ENCODE data around the gene TNS1. TPM values are rescaled to one million over a fixed set of nuclear protein-coding genes. Genes with fewer than 3 reads are reported as not detected.

Gene TNS1
- total RNA-seq, 1 donor from 2014 or later, result 219 TPM

DNA sequence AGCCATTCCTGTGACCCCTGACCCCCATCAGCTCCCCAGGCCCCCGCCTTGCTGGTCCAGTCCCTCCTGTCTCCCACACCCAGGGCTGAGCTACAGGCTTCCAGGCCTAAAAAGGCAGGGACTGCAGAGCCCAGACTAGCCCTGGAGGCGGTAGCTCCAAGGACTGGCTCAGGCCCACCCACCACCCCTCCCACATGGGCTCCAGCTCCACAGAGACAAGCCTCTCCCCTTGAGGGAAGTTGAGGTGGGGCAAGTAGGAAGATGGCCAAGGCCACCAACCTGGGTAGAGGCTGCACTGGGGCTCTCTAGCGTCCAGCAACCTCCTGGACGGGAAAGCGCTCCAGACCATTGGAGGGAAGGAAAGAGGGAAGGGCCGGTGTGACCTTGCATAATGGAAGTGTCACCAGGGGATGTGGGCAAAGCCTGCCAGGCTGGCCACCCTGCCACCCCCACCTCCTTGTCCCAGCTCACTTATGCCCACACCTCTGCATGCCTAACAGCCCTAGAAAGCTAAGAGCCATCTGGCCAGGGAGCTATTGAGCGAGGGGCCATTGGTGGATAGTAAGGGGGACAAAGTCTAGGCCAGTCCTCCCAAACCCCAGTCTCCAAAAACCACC is 63.1 kb downstream of the TNS1 start:
- Histone ChIP-seq H3K4me2 (ENCODE audit: low read length) (peak overlapping the region; percentile 99), H3K4me3 (ENCODE audit: insufficient read depth, low read depth, low read length) (no peak overlapping the region)
- peaks cover 51% of the 10 kb centered on the region for H3K4me1 Mint-ChIP-seq (ENCODE audit: low read depth, unreplicated experiment)

GRCh38 chr2:217939220-217939619 is 63.6 kb downstream of the TNS1 start:
- Histone ChIP-seq H3K4me3 (ENCODE audit: insufficient read depth, low read depth, low read length) (no peak overlapping the region), H2AFZ (ENCODE audit: low read depth, low read length) (no peak overlapping the region), H3K9me3 (ENCODE audit: insufficient read depth, low read depth, low read length) (no peaks in the 10 kb centered on the region), H4K20me1 (ENCODE audit: insufficient read depth, low read length) (peaks cover 40% of the 10 kb centered on the region), H3K27me3 (ENCODE audit: insufficient read depth, low read length) (no peaks in the 10 kb centered on the region), H3K9ac (ENCODE audit: low read length) (no peak overlapping the region), H3K27ac (ENCODE audit: low read depth, low read length) (no peak overlapping the region), H3K4me1 (ENCODE audit: insufficient read depth, low read length) (peaks cover 90% of the 10 kb centered on the region), H3K79me2 (ENCODE audit: insufficient read depth, low read length) (peaks cover 89% of the 10 kb centered on the region), H3K4me2 (ENCODE audit: low read length) (peak overlapping the region; percentile 19), H3K36me3 (ENCODE audit: insufficient read depth, low read length) (no peaks in the 10 kb centered on the region)
- FAIRE-seq, result no peak
- Mint-ChIP-seq H3K36me3 (ENCODE audit: low read depth, unreplicated experiment) (peaks cover 18% of the 10 kb centered on the region), H3K27ac (ENCODE audit: unreplicated experiment) (peak overlapping the region; percentile 41), H3K4me1 (ENCODE audit: low read depth, unreplicated experiment) (peaks cover 52% of the 10 kb centered on the region), H3K4me3 (ENCODE audit: unreplicated experiment) (peak overlapping the region; percentile 60), H3K27me3 (ENCODE audit: low read depth, unreplicated experiment) (no peaks in the 10 kb centered on the region), H3K9me3 (ENCODE audit: unreplicated experiment) (peaks cover 2% of the 10 kb centered on the region)
- no peak for TF ChIP-seq CTCF (IDR thresholded peaks at IDR 0.05; ENCODE audit: insufficient read depth, low read depth, low read length)
- TF ChIP-seq EZH2 (IDR thresholded peaks at IDR 0.05; ENCODE audit: insufficient read depth, low read length), result no peak
- no peak for DNase-seq (ENCODE audit: low read depth)

More for the DNA sequence above, 63.1 kb downstream of the TNS1 start:
- Mint-ChIP-seq H3K4me3 (ENCODE audit: unreplicated experiment) (peak overlapping the region; percentile 96), H3K27me3 (ENCODE audit: low read depth, unreplicated experiment) (no peaks in the 10 kb centered on the region), H3K9me3 (ENCODE audit: unreplicated experiment) (peaks cover 2% of the 10 kb centered on the region), H3K36me3 (ENCODE audit: low read depth, unreplicated experiment) (peaks cover 19% of the 10 kb centered on the region), H3K27ac (ENCODE audit: unreplicated experiment) (no peak overlapping the region)
- no peaks in the 10 kb centered on the region for H3K27me3 ChIP-seq (ENCODE audit: insufficient read depth, low read length)
- FAIRE-seq (no peak), DNase-seq (ENCODE audit: low read depth) (no peak)
- no peak overlapping the region for H3K27ac ChIP-seq (ENCODE audit: low read depth, low read length)
- no peak overlapping the region for H3K9ac ChIP-seq (ENCODE audit: low read length)
- H2AFZ ChIP-seq (ENCODE audit: low read depth, low read length), result no peak overlapping the region
- H3K79me2 ChIP-seq (ENCODE audit: insufficient read depth, low read length), result peaks cover 91% of the 10 kb centered on the region
- peaks cover 87% of the 10 kb centered on the region for H3K4me1 ChIP-seq (ENCODE audit: insufficient read depth, low read length)
- peaks cover 45% of the 10 kb centered on the region for H4K20me1 ChIP-seq (ENCODE audit: insufficient read depth, low read length)
- TF ChIP-seq CTCF (IDR thresholded peaks at IDR 0.05; ENCODE audit: insufficient read depth, low read depth, low read length) (no peak), EZH2 (IDR thresholded peaks at IDR 0.05; ENCODE audit: insufficient read depth, low read length) (no peak)
- H3K9me3 ChIP-seq (ENCODE audit: insufficient read depth, low read depth, low read length), result no peaks in the 10 kb centered on the region
- H3K36me3 ChIP-seq (ENCODE audit: insufficient read depth, low read length), result no peaks in the 10 kb centered on the region

DNA sequence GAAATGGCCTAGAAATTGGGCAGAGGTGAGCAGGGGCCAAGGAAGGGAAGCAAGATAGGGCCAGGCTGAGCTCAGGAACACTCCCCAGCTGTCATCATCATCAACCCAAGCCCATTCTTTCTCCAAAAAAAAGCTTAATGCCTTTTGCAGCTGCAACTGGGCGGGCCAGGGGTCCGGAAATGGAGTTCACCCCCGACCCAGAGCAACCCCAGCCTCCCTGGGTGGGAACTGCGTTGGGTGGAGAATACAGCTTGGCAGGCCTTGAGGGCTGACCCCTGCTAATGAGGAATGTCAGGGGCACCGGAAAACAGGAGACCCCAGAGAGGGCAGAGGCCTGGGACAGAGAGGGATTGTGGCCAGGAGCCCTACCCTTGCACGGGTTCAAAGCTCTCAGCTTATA is 64.8 kb downstream of the TNS1 start:
- no peak for TF ChIP-seq CTCF (IDR thresholded peaks at IDR 0.05; ENCODE audit: insufficient read depth, low read depth, low read length)
- TF ChIP-seq EZH2 (IDR thresholded peaks at IDR 0.05; ENCODE audit: insufficient read depth, low read length), result no peak
- Mint-ChIP-seq H3K27me3 (ENCODE audit: low read depth, unreplicated experiment) (no peaks in the 10 kb centered on the region), H3K4me3 (ENCODE audit: unreplicated experiment) (peak overlapping the region; percentile 25), H3K27ac (ENCODE audit: unreplicated experiment) (no peak overlapping the region), H3K4me1 (ENCODE audit: low read depth, unreplicated experiment) (peaks cover 64% of the 10 kb centered on the region), H3K9me3 (ENCODE audit: unreplicated experiment) (peaks cover 2% of the 10 kb centered on the region), H3K36me3 (ENCODE audit: low read depth, unreplicated experiment) (peaks cover 15% of the 10 kb centered on the region)
- FAIRE-seq, result no peak
- Histone ChIP-seq H3K36me3 (ENCODE audit: insufficient read depth, low read length) (no peaks in the 10 kb centered on the region), H3K4me2 (ENCODE audit: low read length) (peak overlapping the region; percentile 69), H3K4me1 (ENCODE audit: insufficient read depth, low read length) (peaks cover 91% of the 10 kb centered on the region), H3K9me3 (ENCODE audit: insufficient read depth, low read depth, low read length) (no peaks in the 10 kb centered on the region), H3K4me3 (ENCODE audit: insufficient read depth, low read depth, low read length) (no peak overlapping the region), H2AFZ (ENCODE audit: low read depth, low read length) (no peak overlapping the region), H3K27me3 (ENCODE audit: insufficient read depth, low read length) (no peaks in the 10 kb centered on the region), H3K27ac (ENCODE audit: low read depth, low read length) (peak overlapping the region; percentile 95), H3K9ac (ENCODE audit: low read length) (peak overlapping the region; percentile 77), H4K20me1 (ENCODE audit: insufficient read depth, low read length) (peaks cover 29% of the 10 kb centered on the region), H3K79me2 (ENCODE audit: insufficient read depth, low read length) (peaks cover 89% of the 10 kb centered on the region)
- DNase-seq (ENCODE audit: low read depth), result no peak
